GM23338 (cell line): ENCODE measurements around the gene CSTF2. TPM values are rescaled to one million over a fixed set of nuclear protein-coding genes. Genes with fewer than 3 reads are reported as not detected.

ENCODE experiments used
- ATAC-seq: fragments of 200-7000 bp; cut with Tn5 transposase; 3 replicates; pipeline ENCODE4 v1.9.1; 2020
- DNase-seq: peaks from one replicate; pipeline ENCODE4 v3.0.0-alpha.2; 2015; ENCODE audit warnings: low spot score
- H2AFZ ChIP-seq: fragments of 200-600 bp; sonication (generic); 2 replicates; pipeline ENCODE4 v1.8.0; 2016; ENCODE audit warnings: antibody characterized with exemption, mild to moderate bottlenecking, moderate library complexity
- H3F3A ChIP-seq: fragments of 200-600 bp; sonication (generic); replicated peaks from 2 replicates; pipeline ENCODE4 v1.8.0; 2017; ENCODE audit warnings: antibody characterized with exemption, mixed run types, low read depth
- H3K27ac ChIP-seq: fragments of 200-600 bp; sonication (generic); 2 replicates; pipeline ENCODE4 v1.6.1; 2016; ENCODE audit warnings: low read depth
- H3K27me3 ChIP-seq: fragments of 200-600 bp; sonication (generic); 2 replicates; pipeline ENCODE4 v1.8.0; 2016; ENCODE audit warnings: mild to moderate bottlenecking, mixed run types, moderate library complexity; ENCODE audit not compliant: insufficient read depth
- H3K36me3 ChIP-seq: fragments of 200-600 bp; sonication (generic); 2 replicates; pipeline ENCODE4 v1.8.0; 2016; ENCODE audit warnings: mild to moderate bottlenecking; ENCODE audit not compliant: insufficient read depth
- H3K4me1 ChIP-seq: fragments of 200-600 bp; sonication (generic); 2 replicates; pipeline ENCODE4 v1.8.0; 2016; ENCODE audit warnings: mild to moderate bottlenecking, moderate library complexity; ENCODE audit not compliant: insufficient read depth
- H3K4me2 ChIP-seq: fragments of 200-600 bp; sonication (generic); 2 replicates; pipeline ENCODE4 v1.7.1; 2017; ENCODE audit warnings: mixed run types
- H3K4me3 ChIP-seq: fragments of 200-600 bp; sonication (generic); 2 replicates; pipeline ENCODE4 v1.6.1; 2016; ENCODE audit warnings: mixed run types
- H3K79me2 ChIP-seq: fragments of 200-600 bp; sonication (generic); replicated peaks from 2 replicates; pipeline ENCODE4 v1.8.0; 2017; ENCODE audit warnings: mild to moderate bottlenecking; ENCODE audit not compliant: insufficient read depth
- H3K9me2 ChIP-seq: fragments of 200-600 bp; sonication (generic); 2 replicates; pipeline ENCODE4 v1.8.0; 2017; ENCODE audit not compliant: insufficient read depth
- H4K20me1 ChIP-seq: fragments of 200-600 bp; sonication (generic); replicated peaks from 2 replicates; pipeline ENCODE4 v1.8.0; 2017; ENCODE audit warnings: mild to moderate bottlenecking; ENCODE audit not compliant: insufficient read depth
- H3K27ac Mint-ChIP-seq: 2 replicates; pipeline ENCODE4 v1.8.0; 2020; ENCODE audit warnings: inconsistent platforms, mild to moderate bottlenecking, moderate library complexity, mixed read lengths
- H3K27me3 Mint-ChIP-seq: 3 replicates; pipeline ENCODE4 v1.8.0; 2022; ENCODE audit warnings: low read depth, mild to moderate bottlenecking, moderate library complexity, mixed read lengths, inconsistent platforms; ENCODE audit not compliant: insufficient read depth, poor library complexity
- H3K36me3 Mint-ChIP-seq: 3 replicates; pipeline ENCODE4 v1.8.0; 2021; ENCODE audit warnings: low read depth, mild to moderate bottlenecking, inconsistent platforms, moderate library complexity, mixed read lengths
- H3K4me1 Mint-ChIP-seq: 3 replicates; pipeline ENCODE4 v1.8.0; 2020; ENCODE audit warnings: mild to moderate bottlenecking, inconsistent platforms, mixed read lengths
- H3K4me3 Mint-ChIP-seq: 3 replicates; pipeline ENCODE4 v1.8.0; 2021; ENCODE audit warnings: moderate library complexity, mild to moderate bottlenecking, inconsistent platforms, mixed read lengths
- H3K9me3 Mint-ChIP-seq: 3 replicates; pipeline ENCODE4 v1.8.0; 2020; ENCODE audit warnings: moderate library complexity, mild to moderate bottlenecking, inconsistent platforms, mixed read lengths
- CREB1 ChIP-seq: fragments of 250-450 bp; sonication (Bioruptor Pico); IDR thresholded peaks from 2 replicates; pipeline ENCODE4 v1.5.0; 2020; ENCODE audit warnings: low read depth, mild to moderate bottlenecking, moderate library complexity
- EZH2 ChIP-seq: fragments of 200-600 bp; sonication (generic); IDR thresholded peaks from one replicate; pipeline ENCODE4 v1.8.0; 2017; ENCODE audit warnings: antibody characterized with exemption, mild to moderate bottlenecking, low read depth; ENCODE audit not compliant: unreplicated experiment
- EZH2phosphoT487 ChIP-seq: fragments of 200-600 bp; sonication (generic); IDR thresholded peaks from one replicate; pipeline ENCODE4 v1.8.1; 2018; ENCODE audit warnings: antibody characterized with exemption; ENCODE audit not compliant: unreplicated experiment
- JUNB ChIP-seq: IDR thresholded peaks from one replicate; pipeline ENCODE4 v1.6.1; 2016; ENCODE audit warnings: antibody characterized with exemption; ENCODE audit not compliant: unreplicated experiment
- NANOG ChIP-seq: IDR thresholded peaks from 2 replicates; pipeline ENCODE4 v1.6.1; 2016; ENCODE audit warnings: antibody characterized with exemption, borderline replicate concordance
- ZNF114 ChIP-seq: fragments of 250-450 bp; sonication (Bioruptor Pico); IDR thresholded peaks from 2 replicates; pipeline ENCODE4 v1.5.0; 2020; ENCODE audit warnings: mild to moderate bottlenecking, moderate library complexity
- ZNF331 ChIP-seq: fragments of 250-450 bp; sonication (Bioruptor Pico); IDR thresholded peaks from 2 replicates; pipeline ENCODE4 v1.5.0; 2020; ENCODE audit warnings: low read depth, mild to moderate bottlenecking, moderate library complexity
- polyA plus RNA-seq: library from polyadenylated mRNA; unstranded; fragments of >200 nt; fragmentation: Nextera tagmentation; extraction: Ambion mirVana; gene quantifications from 2 replicates; pipeline ENCODE4 v1.2.1, GENCODE V29; 2016
- total RNA-seq: library from RNA; depleted of rRNA; stranded (reverse); fragments of >200 nt; shearing (Covaris generic); gene quantifications from 2 replicates; pipeline ENCODE4 v1.2.3, GENCODE V29; 2014
- TF ChIP-seq, protein P1 (sequence below): IDR thresholded peaks from one replicate; pipeline ENCODE4 v1.6.1; 2018; ENCODE audit warnings: antibody characterized with exemption; ENCODE audit not compliant: unreplicated experiment
- TF ChIP-seq, protein P2 (sequence below), 2 experiments: fragments of 200-600 bp in 1 of 2; sonication (generic) in 1 of 2; conservative IDR thresholded peaks; 2 replicates each; pipeline versions ENCODE4 v1.5.1 to v1.6.1; 2016 to 2017; ENCODE audit warnings: antibody characterized with exemption in 2 of 2, low read depth in 2 of 2, mild to moderate bottlenecking in 2 of 2, moderate library complexity in 1 of 2

CSTF2 gene
- total and polyA plus RNA-seq, 2 experiments from 2014 or later = 24.4 to 30.1 TPM

DNA sequence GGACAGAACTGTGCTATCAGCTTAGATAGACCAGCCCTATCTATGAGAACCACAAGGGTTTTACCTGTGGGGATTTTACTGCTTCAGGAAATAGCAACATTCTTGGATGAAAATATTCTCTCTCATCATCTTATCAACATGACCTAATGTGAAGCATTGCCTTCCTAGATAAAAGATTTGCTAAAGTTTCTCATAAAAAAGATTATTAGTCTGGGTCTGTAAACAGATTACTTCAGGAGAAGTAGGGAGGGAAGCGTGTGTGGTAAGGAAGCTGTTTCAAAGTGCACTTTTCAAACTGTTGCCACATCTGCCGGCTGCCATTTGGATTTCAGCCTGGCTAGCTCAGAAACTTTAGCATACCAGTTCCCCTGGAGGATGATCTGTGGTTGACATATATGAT, 54.1 kb downstream of the CSTF2 start, which contains the start of gene NOX1:
TSS of gene NOX1 (minus strand) at position 35 of the 400 bp plus-strand sequence. CDS start 220 bp downstream, outside the sequence.
- no peaks in the 10 kb centered on the region for H3F3A ChIP-seq
- no peaks in the 10 kb centered on the region for H4K20me1 ChIP-seq
- no peaks in the 10 kb centered on the region for H3K27me3 Mint-ChIP-seq
- ATAC-seq (no peak), DNase-seq (no peak)
- no peaks in the 10 kb centered on the region for H3K27me3 ChIP-seq
- H3K36me3 Mint-ChIP-seq = no peaks in the 10 kb centered on the region
- H3K79me2 ChIP-seq = no peaks in the 10 kb centered on the region
- H3K4me1 Mint-ChIP-seq = peaks cover 3% of the 10 kb centered on the region; the same call in 2 of the 3 replicates
- TF ChIP-seq ZNF331 (CRISPR knock-in tag) = no peak
- TF ChIP-seq, protein P1, sequence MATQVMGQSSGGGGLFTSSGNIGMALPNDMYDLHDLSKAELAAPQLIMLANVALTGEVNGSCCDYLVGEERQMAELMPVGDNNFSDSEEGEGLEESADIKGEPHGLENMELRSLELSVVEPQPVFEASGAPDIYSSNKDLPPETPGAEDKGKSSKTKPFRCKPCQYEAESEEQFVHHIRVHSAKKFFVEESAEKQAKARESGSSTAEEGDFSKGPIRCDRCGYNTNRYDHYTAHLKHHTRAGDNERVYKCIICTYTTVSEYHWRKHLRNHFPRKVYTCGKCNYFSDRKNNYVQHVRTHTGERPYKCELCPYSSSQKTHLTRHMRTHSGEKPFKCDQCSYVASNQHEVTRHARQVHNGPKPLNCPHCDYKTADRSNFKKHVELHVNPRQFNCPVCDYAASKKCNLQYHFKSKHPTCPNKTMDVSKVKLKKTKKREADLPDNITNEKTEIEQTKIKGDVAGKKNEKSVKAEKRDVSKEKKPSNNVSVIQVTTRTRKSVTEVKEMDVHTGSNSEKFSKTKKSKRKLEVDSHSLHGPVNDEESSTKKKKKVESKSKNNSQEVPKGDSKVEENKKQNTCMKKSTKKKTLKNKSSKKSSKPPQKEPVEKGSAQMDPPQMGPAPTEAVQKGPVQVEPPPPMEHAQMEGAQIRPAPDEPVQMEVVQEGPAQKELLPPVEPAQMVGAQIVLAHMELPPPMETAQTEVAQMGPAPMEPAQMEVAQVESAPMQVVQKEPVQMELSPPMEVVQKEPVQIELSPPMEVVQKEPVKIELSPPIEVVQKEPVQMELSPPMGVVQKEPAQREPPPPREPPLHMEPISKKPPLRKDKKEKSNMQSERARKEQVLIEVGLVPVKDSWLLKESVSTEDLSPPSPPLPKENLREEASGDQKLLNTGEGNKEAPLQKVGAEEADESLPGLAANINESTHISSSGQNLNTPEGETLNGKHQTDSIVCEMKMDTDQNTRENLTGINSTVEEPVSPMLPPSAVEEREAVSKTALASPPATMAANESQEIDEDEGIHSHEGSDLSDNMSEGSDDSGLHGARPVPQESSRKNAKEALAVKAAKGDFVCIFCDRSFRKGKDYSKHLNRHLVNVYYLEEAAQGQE = no peak
- TF ChIP-seq ZNF114 (CRISPR knock-in tag) = no peak
- H3K27ac Mint-ChIP-seq = no peak within 1 kb of the TSS
- no peak within 1 kb of the TSS for H3K4me3 ChIP-seq
- H3K4me3 Mint-ChIP-seq = no peak within 1 kb of the TSS
- H3K4me2 ChIP-seq = no peak within 1 kb of the TSS
- H3K4me1 ChIP-seq = peaks cover 5% of the 10 kb centered on the region; the same call in 1 of the 2 replicates
- no peak within 1 kb of the TSS for H3K27ac ChIP-seq
- H3K36me3 ChIP-seq = no peaks in the 10 kb centered on the region
- H3K9me2 ChIP-seq = no peaks in the 10 kb centered on the region
- H3K9me3 Mint-ChIP-seq = no peaks in the 10 kb centered on the region
- H2AFZ ChIP-seq = no peak within 1 kb of the TSS

DNA sequence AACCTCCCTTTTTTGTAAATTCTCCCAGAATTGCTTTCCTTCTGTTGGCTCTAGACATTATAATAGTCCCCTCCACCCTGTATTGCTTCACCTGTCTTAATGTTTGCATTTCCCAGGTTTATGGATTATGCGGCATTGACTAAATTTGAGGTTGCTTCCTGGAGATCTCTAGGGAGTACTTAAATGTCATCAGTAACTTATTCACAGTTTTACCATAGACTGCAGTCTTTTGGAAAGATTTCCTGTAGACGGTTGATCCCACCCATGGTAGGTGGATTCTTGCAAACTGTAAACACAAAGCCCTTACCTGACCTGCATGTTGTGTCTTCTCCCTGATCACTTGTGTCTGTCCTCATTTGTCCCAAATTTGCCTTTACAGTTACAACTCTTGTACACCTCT, 60.2 kb downstream of the CSTF2 start:
- Histone ChIP-seq H3K4me3 (no peak overlapping the region), H3K9me2 (no peaks in the 10 kb centered on the region), H3K4me2 (no peak overlapping the region), H3K4me1 (no peaks in the 10 kb centered on the region), H3F3A (no peaks in the 10 kb centered on the region), H3K79me2 (no peaks in the 10 kb centered on the region), H3K27ac (no peak overlapping the region), H3K27me3 (no peaks in the 10 kb centered on the region), H3K36me3 (no peaks in the 10 kb centered on the region), H4K20me1 (no peaks in the 10 kb centered on the region), H2AFZ (no peak overlapping the region)
- DNase-seq (no peak), ATAC-seq (no peak)
- Mint-ChIP-seq H3K4me1 (peaks cover 3% of the 10 kb centered on the region; the same call in 2 of the 3 replicates), H3K27me3 (no peaks in the 10 kb centered on the region), H3K27ac (no peak overlapping the region), H3K9me3 (no peaks in the 10 kb centered on the region), H3K36me3 (no peaks in the 10 kb centered on the region), H3K4me3 (no peak overlapping the region)
- TF ChIP-seq, protein P2, sequence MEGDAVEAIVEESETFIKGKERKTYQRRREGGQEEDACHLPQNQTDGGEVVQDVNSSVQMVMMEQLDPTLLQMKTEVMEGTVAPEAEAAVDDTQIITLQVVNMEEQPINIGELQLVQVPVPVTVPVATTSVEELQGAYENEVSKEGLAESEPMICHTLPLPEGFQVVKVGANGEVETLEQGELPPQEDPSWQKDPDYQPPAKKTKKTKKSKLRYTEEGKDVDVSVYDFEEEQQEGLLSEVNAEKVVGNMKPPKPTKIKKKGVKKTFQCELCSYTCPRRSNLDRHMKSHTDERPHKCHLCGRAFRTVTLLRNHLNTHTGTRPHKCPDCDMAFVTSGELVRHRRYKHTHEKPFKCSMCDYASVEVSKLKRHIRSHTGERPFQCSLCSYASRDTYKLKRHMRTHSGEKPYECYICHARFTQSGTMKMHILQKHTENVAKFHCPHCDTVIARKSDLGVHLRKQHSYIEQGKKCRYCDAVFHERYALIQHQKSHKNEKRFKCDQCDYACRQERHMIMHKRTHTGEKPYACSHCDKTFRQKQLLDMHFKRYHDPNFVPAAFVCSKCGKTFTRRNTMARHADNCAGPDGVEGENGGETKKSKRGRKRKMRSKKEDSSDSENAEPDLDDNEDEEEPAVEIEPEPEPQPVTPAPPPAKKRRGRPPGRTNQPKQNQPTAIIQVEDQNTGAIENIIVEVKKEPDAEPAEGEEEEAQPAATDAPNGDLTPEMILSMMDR (conservative IDR thresholded peaks at IDR 0.05; ENCODE audit: low read depth in 2 of 2) = no peak
- TF ChIP-seq NANOG (no peak), ZNF114 (CRISPR knock-in tag) (no peak), ZNF331 (CRISPR knock-in tag) (no peak), EZH2phosphoT487 (no peak), CREB1 (CRISPR knock-in tag) (no peak), EZH2 (no peak), JUNB (no peak)
- TF ChIP-seq, protein P1 = no peak
